Measurements from ENCODE around the gene KIAA1217.

KIAA1217 gene

DNA sequence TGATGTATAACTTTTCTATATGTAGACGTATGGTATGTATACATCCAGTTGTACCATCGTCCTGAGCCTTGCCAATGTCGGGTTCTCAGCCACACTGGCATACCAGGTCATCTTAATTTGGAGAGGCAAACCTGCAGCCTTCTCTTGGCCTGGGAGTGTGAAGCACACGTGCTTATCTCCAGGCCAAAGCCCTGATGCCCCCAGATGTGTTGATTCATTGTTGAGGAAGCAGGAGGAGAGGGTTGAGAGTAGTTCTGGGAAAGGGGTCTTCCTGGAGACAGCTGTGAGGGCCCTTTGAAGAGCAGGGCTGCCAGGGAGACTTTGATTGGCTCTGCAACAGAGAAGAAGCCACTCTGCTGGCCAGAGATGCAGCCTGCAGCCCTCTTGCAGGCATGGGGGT, 359.1 kb downstream of the KIAA1217 start:
- no peak for DNase-seq

GRCh38 chr10:24569330-24569796, 360.4 kb downstream of the KIAA1217 start:
- no peak for DNase-seq

- DNase-seq, result no peak
Observed at GRCh38 chr10:24569828-24570657, 361.1 kb downstream of the KIAA1217 start.

DNA sequence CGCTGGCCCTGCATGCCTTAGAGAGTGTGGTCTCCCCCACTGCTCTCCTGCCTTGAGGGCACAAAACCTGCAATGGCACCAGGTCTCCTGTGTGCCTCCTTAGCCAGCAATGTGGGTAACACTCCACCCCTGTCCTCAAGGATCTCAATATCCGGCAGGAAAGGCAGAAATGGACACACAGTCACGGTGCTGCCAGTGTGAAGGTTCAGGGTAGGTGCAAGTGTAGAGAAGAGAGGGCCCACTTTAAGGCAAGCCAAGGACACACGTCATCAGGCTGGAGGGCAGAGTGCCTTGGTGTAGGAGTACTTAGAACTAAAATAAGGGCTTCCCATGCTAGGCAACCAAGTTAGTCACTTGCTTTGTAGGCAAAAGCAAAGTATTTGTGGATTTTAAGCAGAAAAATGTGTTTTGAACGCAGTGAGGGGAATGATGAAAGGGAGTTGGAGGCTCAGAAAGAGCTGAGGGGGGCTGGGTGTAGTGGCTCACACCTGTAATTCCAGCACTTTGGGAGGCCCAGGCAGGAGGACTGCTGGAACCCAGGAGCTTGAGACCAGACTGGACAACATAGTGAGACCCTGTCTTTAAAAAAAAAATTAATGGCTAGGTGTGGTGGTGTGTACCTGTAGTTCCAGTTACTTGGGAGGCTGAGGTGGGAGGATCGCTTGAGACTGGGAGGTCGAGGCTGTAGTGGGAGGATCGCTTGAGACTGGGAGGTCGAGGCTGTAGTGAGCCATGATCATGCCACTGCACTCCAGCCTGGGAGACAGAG, 361.9 kb downstream of the KIAA1217 start:
- DNase-seq, result no peak

- no peak for DNase-seq
Observed at GRCh38 chr10:24571870-24572450, 363.0 kb downstream of the KIAA1217 start.

- DNase-seq, result no peak
Observed at GRCh38 chr10:24574161-24574560, 365.2 kb downstream of the KIAA1217 start.

DNA sequence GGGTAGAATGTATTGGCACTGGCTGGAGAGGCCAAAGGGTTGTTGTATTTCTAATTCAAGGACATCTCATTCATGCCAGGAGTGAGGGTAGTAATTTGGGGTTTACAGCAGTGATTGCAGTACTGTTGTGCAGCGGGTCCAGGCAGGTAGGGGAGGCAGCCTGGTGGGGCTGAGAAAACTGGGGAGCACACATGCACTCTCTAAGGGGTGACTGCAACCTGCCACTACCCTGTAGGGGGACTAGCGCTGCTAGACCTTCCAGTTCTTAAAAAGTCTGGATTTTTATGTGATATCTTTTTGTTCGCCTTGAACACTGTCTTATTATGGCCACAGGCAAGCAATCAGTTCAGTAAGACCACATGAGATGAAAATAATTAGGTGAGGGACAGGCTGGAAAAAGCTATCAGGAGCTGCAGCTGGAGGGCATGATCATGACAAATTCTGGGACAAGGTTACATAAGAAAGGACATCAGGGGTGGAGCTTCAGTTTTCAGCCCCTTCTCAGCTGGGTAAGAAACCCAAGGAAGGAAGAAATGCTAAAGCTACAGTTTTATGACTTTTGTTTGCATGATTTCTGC, 365.7 kb downstream of the KIAA1217 start:
- DNase-seq, result no peak

DNA sequence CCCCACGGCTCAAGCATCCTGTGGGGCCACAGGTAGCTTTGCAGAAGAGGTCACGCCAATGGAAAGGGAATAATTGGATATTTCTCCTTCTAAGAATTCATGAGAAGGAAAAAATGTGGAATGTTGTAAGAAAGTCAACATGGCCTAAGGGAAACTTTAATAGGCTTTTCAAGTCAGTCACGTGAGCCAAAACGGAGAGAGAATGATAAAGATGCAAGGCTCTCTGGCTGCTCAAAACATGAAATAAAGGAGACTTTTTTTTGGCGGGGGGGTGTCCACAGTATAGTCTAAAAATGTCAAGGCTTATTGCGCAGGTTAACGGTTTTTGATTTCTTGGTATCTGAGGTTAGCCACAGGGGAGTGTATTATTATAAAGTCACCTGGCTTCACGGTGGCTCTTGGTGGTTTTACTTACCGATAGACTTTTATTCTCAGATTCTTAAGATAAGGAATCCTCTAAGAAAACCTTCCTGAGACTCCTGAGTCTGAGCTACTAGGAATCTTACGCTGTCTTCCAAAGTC, 366.6 kb downstream of the KIAA1217 start:
- DNase-seq, result no peak

- DNase-seq, result no peak
Observed at GRCh38 chr10:24579448-24579847, 370.5 kb downstream of the KIAA1217 start.

- no peak for DNase-seq
Observed at GRCh38 chr10:24579906-24580305, 371.0 kb downstream of the KIAA1217 start.

GRCh38 chr10:24589265-24589664, 380.3 kb downstream of the KIAA1217 start:
- DNase-seq, result no peak

DNA sequence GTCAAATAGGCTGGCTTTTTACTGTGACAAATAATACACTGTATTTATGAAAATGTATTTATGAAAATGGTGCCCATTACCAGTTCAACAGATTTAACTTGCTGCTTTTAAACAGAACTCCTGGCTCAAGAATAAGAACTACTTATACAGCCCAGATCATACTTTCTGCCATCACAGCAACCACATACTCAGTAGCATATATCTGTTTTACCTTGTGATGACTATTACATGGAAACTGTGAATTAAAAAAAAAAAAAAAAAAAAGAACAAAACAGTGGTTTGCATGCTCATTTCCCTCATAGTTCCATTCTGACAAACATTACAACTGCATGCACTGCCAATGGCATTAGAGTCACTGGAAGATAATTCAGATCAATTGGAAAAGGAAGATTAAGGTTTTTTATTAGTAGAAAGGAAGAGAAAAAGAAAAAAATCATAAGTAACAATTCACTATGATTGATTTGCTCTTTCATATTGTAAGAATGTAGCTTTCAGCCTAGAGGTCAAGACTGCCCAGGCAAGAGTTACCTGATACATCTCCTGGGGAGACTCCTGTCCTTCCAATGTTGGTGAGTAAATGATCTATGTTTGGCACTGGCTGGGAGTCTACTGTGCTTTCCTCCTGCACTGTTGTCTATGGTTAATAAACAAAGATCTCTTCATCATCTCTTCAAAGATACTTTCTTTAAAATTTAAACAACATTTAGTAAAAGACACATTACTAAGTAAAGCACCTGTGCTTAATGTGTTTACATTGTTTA, 381.9 kb downstream of the KIAA1217 start:
- no peak for DNase-seq

- no peak for DNase-seq
Observed at GRCh38 chr10:24596217-24596930, 387.4 kb downstream of the KIAA1217 start.

- no peak for DNase-seq
Observed at GRCh38 chr10:24597426-24597825, 388.5 kb downstream of the KIAA1217 start.
